Neural progenitor cell (in vitro differentiated cells): ENCODE results near the gene CACNG3.

ENCODE experiments used
- EZH2 ChIP-seq: fragments of 200-600 bp; sonication (generic); IDR thresholded peaks from 2 replicates; pipeline ENCODE4 v1.6.1; 2017; ENCODE audit warnings: antibody characterized with exemption, mild to moderate bottlenecking, moderate library complexity
- EZH2phosphoT487 ChIP-seq: fragments of 200-600 bp; sonication (generic); IDR thresholded peaks from 2 replicates; pipeline ENCODE4 v1.6.1; 2017; ENCODE audit warnings: antibody characterized with exemption
- TF ChIP-seq, protein P1 (sequence below): fragments of 200-600 bp; sonication (generic); IDR thresholded peaks from 2 replicates; pipeline ENCODE4 v1.5.1; 2017; ENCODE audit warnings: antibody characterized with exemption, mild to moderate bottlenecking

DNA sequence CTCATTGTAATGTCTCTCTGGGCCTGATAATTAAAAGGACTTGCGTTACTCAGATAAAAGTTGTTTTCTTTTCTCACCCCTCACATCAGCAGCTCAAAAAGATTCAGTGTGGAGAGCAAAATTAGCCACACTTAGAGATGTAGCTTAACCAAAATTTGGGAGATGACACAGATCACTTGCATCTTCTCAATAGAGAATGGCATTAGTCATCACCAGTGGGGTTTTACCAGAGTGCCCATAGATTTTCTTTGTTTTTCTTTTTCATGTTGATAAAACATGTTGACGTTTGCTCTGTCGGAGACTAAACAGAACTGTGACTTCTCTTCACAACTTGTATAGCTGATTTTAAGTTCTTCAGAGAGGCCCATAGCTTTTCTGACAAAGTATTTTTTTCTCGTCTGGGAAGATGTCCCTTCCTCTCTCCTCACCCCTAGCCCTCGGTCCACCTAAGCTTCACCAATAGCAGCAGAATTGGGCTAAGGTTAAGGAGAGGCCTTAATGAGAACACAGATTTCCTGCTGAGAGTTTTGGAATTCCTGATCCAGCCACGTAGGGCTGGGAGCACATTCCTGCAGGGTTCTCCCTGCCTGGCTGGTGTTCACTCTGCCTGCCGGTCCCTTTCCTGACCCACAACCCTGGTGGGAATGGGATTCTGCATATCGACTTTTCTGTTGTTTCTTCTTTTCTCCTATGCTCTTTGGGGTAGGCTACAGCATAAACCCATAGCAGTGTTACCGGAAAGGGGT is 92.6 kb downstream of the CACNG3 start:
- TF ChIP-seq, protein P1, sequence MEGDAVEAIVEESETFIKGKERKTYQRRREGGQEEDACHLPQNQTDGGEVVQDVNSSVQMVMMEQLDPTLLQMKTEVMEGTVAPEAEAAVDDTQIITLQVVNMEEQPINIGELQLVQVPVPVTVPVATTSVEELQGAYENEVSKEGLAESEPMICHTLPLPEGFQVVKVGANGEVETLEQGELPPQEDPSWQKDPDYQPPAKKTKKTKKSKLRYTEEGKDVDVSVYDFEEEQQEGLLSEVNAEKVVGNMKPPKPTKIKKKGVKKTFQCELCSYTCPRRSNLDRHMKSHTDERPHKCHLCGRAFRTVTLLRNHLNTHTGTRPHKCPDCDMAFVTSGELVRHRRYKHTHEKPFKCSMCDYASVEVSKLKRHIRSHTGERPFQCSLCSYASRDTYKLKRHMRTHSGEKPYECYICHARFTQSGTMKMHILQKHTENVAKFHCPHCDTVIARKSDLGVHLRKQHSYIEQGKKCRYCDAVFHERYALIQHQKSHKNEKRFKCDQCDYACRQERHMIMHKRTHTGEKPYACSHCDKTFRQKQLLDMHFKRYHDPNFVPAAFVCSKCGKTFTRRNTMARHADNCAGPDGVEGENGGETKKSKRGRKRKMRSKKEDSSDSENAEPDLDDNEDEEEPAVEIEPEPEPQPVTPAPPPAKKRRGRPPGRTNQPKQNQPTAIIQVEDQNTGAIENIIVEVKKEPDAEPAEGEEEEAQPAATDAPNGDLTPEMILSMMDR, result no peak
- no peak for TF ChIP-seq EZH2phosphoT487
- no peak for TF ChIP-seq EZH2
